ENCODE measurements around the gene NOSIP.

- TF ChIP-seq ZFX (IDR thresholded peaks at IDR 0.05): no peak
- no peak for TF ChIP-seq CTCF (conservative IDR thresholded peaks at IDR 0.05)
Observed at GRCh38 chr19:49528211-49528771, 52.1 kb downstream of the NOSIP start.

Data from C4-2B (cell line).